ENCODE data around the gene ECHDC3.
A peak's percentile ranks its signal among the peaks of the same experiment; 100 is the strongest.

Gene ECHDC3

DNA sequence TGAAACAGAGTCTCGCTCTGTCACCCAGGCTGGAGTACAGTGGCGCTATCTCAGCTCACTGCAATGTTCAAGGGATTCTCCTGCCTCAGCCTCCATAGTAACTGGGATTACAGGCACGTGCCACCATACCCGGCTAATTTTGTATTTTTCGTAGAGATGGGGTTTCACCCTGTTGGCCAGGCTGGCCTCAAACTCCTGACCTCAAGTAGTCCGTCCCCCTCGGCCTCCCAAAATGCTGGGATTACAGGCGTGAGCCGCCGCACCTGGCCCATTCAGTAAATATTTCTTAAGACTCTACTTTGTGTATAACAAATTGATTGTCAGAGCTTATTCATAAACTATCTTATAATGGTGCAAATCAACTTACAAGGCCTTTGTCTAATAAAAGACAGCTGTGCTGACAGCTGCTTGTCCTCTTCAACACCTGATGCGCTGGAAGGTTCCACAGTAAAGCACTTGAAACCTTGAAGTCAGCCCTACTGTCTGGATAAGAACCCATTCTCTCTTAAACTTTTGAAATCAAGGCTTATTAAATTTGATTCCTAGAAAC lies 14.7 kb downstream of the ECHDC3 start (continued):
- TF ChIP-seq, protein P1, sequence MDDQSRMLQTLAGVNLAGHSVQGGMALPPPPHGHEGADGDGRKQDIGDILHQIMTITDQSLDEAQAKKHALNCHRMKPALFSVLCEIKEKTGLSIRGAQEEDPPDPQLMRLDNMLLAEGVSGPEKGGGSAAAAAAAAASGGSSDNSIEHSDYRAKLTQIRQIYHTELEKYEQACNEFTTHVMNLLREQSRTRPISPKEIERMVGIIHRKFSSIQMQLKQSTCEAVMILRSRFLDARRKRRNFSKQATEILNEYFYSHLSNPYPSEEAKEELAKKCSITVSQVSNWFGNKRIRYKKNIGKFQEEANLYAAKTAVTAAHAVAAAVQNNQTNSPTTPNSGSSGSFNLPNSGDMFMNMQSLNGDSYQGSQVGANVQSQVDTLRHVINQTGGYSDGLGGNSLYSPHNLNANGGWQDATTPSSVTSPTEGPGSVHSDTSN (CRISPR knock-in tag; IDR thresholded peaks at IDR 0.05): no peak
- TF ChIP-seq ZIC2 (tag by site-specific recombination; IDR thresholded peaks at IDR 0.05) (no peak), HOXA7 (CRISPR knock-in tag; IDR thresholded peaks at IDR 0.05; ENCODE audit: borderline replicate concordance) (no peak)

DNA sequence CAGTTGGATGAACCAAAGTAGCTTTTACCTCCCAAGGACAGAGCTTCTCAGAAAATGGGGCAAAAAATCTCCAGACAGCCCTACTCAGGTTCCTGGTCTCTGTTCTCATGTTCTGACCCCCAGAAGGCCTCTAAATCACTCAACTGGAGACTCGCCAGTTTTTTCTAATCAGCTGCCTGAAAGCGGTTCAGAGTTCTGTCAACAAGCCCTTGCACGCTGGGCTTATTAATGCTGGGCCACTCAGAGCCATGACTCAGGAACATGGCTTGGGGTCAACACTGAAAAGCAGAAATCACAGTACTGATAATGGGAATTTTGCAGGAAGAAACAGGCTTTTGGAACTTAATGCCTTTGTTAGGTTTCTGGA lies 15.3 kb downstream of the ECHDC3 start:
- H3K9me3 ChIP-seq (ENCODE audit: control insufficient read depth, insufficient read depth, low read depth, low read length): no peaks in the 10 kb centered on the region
- POLR2A ChIA-PET: interaction anchor here (0.6 kb wide), 2 partner anchors 23 to 297 kb away, joined by 3 to 6 read pairs; no protein-coding TSS in a partner anchor
- no peaks in the 10 kb centered on the region; a peak in 1 of 3 replicates for H3K36me3 ChIP-seq (ENCODE audit: control insufficient read depth in 2 of 2, insufficient read depth in 1 of 2, low read length in 2 of 2)
- no peak overlapping the region for H3K4me3 ChIP-seq (ENCODE audit: low read depth, low read length)
- H3K27ac ChIP-seq (ENCODE audit: extremely low read depth, low read depth, low read length): peak overlapping the region; percentile 37; the same call in 1 of the 2 replicates
- CTCF ChIA-PET: interaction anchor here (0.6 to 6.3 kb wide), 36 partner anchors 9 to 1625 kb away, joined by 3 to 59 read pairs (median 4); no protein-coding TSS in a partner anchor
- peaks cover 4% of the 10 kb centered on the region; the same call in 1 of the 2 replicates for H3K4me1 ChIP-seq (ENCODE audit: control insufficient read depth, insufficient read depth, low read length)
- TF ChIP-seq, protein P2, sequence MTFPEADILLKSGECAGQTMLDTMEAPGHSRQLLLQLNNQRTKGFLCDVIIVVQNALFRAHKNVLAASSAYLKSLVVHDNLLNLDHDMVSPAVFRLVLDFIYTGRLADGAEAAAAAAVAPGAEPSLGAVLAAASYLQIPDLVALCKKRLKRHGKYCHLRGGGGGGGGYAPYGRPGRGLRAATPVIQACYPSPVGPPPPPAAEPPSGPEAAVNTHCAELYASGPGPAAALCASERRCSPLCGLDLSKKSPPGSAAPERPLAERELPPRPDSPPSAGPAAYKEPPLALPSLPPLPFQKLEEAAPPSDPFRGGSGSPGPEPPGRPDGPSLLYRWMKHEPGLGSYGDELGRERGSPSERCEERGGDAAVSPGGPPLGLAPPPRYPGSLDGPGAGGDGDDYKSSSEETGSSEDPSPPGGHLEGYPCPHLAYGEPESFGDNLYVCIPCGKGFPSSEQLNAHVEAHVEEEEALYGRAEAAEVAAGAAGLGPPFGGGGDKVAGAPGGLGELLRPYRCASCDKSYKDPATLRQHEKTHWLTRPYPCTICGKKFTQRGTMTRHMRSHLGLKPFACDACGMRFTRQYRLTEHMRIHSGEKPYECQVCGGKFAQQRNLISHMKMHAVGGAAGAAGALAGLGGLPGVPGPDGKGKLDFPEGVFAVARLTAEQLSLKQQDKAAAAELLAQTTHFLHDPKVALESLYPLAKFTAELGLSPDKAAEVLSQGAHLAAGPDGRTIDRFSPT (tag by site-specific recombination; IDR thresholded peaks at IDR 0.05): no peak
- TF ChIP-seq ZFHX2 (tag by site-specific recombination; conservative IDR thresholded peaks at IDR 0.05): no peak
- TF ChIP-seq ZBTB17 (tag by site-specific recombination; IDR thresholded peaks at IDR 0.05): peak; percentile 44; the same call in 1 of the 2 replicates
- TF ChIP-seq ZBTB8A (tag by site-specific recombination; IDR thresholded peaks at IDR 0.05): peak; percentile 86
- no peak for TF ChIP-seq ZNF121 (tag by site-specific recombination; IDR thresholded peaks at IDR 0.05)
- TF ChIP-seq GLIS1 (tag by site-specific recombination; IDR thresholded peaks at IDR 0.05): peak; percentile 96
- TF ChIP-seq ZNF544 (tag by site-specific recombination; IDR thresholded peaks at IDR 0.05): no peak
- TF ChIP-seq, protein P3, sequence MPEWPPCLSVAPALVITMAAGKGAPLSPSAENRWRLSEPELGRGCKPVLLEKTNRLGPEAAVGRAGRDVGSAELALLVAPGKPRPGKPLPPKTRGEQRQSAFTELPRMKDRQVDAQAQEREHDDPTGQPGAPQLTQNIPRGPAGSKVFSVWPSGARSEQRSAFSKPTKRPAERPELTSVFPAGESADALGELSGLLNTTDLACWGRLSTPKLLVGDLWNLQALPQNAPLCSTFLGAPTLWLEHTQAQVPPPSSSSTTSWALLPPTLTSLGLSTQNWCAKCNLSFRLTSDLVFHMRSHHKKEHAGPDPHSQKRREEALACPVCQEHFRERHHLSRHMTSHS (tag by site-specific recombination; IDR thresholded peaks at IDR 0.05): no peak
- TF ChIP-seq ZNF416 (tag by site-specific recombination; IDR thresholded peaks at IDR 0.05): no peak
- TF ChIP-seq, protein P4, sequence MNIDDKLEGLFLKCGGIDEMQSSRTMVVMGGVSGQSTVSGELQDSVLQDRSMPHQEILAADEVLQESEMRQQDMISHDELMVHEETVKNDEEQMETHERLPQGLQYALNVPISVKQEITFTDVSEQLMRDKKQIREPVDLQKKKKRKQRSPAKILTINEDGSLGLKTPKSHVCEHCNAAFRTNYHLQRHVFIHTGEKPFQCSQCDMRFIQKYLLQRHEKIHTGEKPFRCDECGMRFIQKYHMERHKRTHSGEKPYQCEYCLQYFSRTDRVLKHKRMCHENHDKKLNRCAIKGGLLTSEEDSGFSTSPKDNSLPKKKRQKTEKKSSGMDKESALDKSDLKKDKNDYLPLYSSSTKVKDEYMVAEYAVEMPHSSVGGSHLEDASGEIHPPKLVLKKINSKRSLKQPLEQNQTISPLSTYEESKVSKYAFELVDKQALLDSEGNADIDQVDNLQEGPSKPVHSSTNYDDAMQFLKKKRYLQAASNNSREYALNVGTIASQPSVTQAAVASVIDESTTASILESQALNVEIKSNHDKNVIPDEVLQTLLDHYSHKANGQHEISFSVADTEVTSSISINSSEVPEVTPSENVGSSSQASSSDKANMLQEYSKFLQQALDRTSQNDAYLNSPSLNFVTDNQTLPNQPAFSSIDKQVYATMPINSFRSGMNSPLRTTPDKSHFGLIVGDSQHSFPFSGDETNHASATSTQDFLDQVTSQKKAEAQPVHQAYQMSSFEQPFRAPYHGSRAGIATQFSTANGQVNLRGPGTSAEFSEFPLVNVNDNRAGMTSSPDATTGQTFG (tag by site-specific recombination; IDR thresholded peaks at IDR 0.05; ENCODE audit: borderline replicate concordance): no peak
- TF ChIP-seq ZNF48 (tag by site-specific recombination; IDR thresholded peaks at IDR 0.05): no peak
- no peak for TF ChIP-seq KLF1 (tag by site-specific recombination; IDR thresholded peaks at IDR 0.05)
- 0 out of 2 replicates have a peak, but pooled peaks have one; percentile 12 for TF ChIP-seq ZNF768 (tag by site-specific recombination; IDR thresholded peaks at IDR 0.05)
- TF ChIP-seq ZNF202 (tag by site-specific recombination; IDR thresholded peaks at IDR 0.05; ENCODE audit: borderline replicate concordance): no peak
- TF ChIP-seq, protein P5, sequence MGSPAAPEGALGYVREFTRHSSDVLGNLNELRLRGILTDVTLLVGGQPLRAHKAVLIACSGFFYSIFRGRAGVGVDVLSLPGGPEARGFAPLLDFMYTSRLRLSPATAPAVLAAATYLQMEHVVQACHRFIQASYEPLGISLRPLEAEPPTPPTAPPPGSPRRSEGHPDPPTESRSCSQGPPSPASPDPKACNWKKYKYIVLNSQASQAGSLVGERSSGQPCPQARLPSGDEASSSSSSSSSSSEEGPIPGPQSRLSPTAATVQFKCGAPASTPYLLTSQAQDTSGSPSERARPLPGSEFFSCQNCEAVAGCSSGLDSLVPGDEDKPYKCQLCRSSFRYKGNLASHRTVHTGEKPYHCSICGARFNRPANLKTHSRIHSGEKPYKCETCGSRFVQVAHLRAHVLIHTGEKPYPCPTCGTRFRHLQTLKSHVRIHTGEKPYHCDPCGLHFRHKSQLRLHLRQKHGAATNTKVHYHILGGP (tag by site-specific recombination; IDR thresholded peaks at IDR 0.05): no peak
- no peak for TF ChIP-seq KLF7 (tag by site-specific recombination; IDR thresholded peaks at IDR 0.05; ENCODE audit: borderline replicate concordance)
- TF ChIP-seq, protein P6, sequence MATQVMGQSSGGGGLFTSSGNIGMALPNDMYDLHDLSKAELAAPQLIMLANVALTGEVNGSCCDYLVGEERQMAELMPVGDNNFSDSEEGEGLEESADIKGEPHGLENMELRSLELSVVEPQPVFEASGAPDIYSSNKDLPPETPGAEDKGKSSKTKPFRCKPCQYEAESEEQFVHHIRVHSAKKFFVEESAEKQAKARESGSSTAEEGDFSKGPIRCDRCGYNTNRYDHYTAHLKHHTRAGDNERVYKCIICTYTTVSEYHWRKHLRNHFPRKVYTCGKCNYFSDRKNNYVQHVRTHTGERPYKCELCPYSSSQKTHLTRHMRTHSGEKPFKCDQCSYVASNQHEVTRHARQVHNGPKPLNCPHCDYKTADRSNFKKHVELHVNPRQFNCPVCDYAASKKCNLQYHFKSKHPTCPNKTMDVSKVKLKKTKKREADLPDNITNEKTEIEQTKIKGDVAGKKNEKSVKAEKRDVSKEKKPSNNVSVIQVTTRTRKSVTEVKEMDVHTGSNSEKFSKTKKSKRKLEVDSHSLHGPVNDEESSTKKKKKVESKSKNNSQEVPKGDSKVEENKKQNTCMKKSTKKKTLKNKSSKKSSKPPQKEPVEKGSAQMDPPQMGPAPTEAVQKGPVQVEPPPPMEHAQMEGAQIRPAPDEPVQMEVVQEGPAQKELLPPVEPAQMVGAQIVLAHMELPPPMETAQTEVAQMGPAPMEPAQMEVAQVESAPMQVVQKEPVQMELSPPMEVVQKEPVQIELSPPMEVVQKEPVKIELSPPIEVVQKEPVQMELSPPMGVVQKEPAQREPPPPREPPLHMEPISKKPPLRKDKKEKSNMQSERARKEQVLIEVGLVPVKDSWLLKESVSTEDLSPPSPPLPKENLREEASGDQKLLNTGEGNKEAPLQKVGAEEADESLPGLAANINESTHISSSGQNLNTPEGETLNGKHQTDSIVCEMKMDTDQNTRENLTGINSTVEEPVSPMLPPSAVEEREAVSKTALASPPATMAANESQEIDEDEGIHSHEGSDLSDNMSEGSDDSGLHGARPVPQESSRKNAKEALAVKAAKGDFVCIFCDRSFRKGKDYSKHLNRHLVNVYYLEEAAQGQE (tag by site-specific recombination; IDR thresholded peaks at IDR 0.05): no peak
- no peak for TF ChIP-seq ZNF146 (tag by site-specific recombination; IDR thresholded peaks at IDR 0.05)
- no peak for TF ChIP-seq ZNF654 (tag by site-specific recombination; IDR thresholded peaks at IDR 0.05; ENCODE audit: low read depth)
- no peak for TF ChIP-seq YY1 (tag by site-specific recombination; IDR thresholded peaks at IDR 0.05)
- no peak for TF ChIP-seq ZNF426 (tag by site-specific recombination; IDR thresholded peaks at IDR 0.05)
- peak; percentile 48; the same call in 1 of the 2 replicates for TF ChIP-seq ZNF843 (tag by site-specific recombination; IDR thresholded peaks at IDR 0.05)
- peak; percentile 73 for TF ChIP-seq ZNF561 (tag by site-specific recombination; IDR thresholded peaks at IDR 0.05; ENCODE audit: borderline replicate concordance)

Measured in HEK293 (cell line).